GM18520 (cell line): Measurements from ENCODE around the gene GFAP.
"Not testable (repeated sequence)": the region's sequence is repeated elsewhere in the genome, so short reads cannot be mapped to it uniquely, and the experiment has no call there.

Source experiments
- ATAC-seq: cut with Tn5 transposase; IDR thresholded peaks from one replicate; pipeline ENCODE4 v1.9.1; 2021; ENCODE audit not compliant: unreplicated experiment

GFAP gene

DNA sequence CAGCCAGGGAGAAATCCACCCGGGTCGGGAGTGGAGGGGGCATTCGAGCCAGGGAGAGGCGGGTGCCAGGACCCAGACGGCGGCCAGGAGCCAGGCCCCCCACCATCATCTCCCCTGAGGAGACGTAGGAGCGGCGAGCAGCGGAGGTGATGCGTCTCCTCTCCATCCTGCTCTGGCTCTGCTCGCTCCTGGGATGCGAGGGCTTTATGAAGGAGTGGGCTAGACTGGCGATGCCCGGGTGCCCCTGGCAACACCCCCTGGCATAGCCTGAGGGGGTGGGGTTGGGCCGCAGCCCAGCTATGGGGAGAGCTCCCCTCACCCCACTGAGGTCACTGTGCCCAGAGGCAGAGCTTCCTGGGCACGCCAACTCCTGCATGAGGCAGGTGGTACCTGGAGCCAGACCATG, at the start of gene GFAP:
GFAP (minus strand) TSS at position 180 of the 406 bp plus-strand sequence; CDS start at position 166, 14 bp downstream.
- no peak for ATAC-seq

DNA sequence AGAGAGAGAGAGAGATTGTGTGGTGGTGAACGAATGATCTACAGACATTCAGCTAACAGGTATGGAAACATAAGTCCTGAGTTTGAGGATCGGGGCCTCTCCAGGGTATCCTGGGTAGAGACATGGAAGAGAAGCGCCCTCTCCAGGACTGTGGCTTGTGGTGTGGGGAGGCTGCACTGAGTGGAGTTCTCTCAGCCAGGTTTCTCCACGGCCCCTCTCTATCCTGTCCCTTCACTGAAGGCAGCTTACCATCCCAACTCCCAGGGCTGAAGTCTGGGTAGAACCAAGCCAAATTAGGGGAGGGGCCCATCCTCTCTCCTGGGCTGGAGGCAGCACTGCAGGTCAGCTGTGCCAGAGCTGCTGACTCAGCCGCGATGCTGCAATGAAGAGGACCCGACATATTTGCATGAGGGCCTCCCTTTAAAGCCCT, 46.6 kb upstream of the GFAP start:
- ATAC-seq = no peak

DNA sequence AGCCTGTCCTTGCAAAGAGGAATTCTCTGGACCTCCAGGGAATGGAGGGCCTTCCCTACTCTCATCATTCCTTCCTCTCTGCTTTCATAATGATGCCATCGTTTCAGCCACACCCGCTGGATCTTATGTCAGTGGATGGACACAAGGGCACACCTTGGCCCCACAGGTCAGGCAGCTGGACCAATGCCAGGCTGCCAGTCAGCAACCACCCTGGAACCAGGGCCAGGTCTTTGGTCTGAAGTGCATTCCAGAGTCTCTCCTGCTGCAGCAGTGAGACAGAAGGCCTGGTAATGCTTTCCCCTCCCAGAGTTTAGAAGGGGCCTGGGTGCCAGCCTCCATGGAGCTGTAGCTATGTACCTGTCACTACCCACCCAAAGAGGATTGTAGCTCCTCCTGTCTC, 45.4 kb upstream of the GFAP start:
- no peak for ATAC-seq

DNA sequence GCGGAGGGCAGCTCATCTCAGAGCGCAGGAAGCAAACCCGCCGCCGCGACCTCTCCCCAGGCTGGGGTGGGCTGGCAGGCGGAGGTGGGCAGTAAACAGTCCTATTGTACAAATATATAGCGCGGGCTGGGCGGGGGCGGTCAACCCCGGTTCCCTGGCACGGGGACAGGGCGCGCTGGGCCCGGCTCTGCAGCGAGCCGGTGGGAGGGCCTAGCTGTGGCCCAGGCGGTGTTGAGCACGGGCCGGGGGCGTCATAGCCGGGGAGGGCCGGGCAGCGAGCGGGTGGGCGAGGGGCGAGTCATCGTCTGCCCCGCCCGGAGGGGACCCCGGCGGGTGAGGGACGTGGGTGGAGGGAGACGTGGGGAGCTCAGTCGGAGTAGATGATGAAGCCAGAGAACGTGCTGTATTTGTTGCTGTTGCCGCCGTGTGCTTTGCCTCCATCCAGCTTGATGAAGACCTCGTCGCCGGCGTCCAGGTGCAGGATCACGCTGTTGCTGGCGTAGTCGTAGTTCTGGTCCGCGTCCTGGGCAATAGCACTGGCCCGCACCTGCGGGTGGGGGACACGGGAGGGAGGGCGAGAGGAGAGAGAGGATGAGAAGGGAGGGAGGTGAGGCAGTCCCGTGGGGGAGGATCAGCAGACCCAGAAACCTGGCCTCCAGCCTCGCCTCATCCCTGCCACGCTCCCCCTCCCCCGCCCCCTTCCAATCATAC, 44.7 kb upstream of the GFAP start:
- no peak for ATAC-seq

DNA sequence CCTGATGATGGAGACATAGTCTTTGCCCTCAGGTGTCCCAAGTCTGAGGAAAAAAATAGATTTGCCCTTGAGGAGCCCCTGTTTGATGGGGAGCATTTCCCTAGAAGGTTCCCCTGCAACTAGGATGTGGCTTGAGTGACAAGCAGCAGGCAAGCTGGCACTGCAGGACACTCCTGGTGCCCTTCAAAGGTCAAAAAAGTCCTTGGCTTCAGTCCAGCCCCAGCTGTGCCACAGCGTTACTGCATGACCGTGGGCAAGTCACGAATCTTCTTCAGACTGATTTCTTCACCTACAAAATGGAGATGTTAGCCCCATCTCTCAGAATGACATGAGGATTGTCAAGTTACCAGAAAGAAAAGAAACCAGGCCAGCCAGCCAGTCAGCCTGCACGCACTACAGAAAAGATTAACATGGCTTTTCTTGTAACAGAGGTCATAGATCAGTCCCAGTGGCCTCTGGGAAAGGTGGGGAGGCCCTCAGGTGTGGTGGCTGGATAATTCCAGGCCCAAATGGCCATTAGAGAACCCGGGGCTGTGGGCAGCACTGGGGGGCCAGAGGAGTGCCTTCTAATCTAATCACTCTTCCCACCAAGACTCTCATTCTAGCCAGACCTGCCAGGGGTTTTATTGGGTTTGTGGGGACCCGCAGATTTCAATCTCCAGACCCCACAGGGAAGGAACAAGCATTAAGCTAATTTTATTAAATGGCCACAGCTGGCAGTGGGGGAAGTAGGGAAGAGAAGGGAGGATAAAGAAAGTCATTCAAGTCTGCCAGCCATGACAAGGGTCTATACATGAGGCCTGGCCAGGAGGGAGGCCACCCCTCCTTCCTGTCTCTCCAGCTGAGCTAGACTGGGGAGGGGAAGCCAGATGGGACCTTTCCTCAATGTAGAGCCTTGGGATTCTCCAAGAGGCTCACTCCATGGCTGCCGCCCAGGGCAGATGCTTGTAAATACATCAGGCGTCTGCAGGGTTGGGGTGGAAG, 42.0 kb upstream of the GFAP start:
- no peak for ATAC-seq

DNA sequence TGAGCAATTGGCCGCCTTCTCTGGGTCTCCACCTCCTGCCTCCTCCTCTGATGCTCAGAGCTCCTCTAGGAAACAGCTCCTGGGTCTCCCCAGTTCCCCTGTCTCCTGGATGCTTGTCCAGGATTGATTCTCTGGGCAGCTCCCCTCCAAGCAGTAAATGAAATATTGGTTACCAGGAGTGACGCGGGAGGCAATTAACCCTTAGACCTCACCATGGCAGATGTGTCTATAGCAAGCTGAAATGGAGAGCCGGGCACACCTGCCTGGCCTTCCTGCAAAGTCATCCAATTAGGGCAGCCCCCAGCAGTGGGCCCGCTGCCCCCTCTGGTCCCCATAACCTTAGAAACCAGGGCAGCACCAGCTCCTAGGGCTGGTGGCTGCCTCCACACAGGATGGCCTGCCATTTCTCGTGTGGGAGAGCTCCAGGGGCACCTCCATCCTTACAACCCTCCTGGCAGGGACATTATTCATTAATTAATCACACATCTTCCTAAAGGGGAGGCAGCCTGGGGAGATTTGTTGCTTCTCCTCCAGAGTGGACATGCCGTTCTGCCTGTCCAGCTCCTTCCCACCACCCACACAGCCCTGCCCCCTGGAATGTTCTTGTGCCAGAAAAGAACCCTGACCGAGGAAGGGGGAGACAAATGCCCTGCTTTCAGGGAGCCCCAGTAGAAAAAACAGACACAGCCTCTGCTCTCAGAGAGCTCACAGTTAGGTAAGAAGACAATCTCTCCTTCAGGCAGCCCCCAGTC, 40.5 kb upstream of the GFAP start:
- no peak for ATAC-seq

DNA sequence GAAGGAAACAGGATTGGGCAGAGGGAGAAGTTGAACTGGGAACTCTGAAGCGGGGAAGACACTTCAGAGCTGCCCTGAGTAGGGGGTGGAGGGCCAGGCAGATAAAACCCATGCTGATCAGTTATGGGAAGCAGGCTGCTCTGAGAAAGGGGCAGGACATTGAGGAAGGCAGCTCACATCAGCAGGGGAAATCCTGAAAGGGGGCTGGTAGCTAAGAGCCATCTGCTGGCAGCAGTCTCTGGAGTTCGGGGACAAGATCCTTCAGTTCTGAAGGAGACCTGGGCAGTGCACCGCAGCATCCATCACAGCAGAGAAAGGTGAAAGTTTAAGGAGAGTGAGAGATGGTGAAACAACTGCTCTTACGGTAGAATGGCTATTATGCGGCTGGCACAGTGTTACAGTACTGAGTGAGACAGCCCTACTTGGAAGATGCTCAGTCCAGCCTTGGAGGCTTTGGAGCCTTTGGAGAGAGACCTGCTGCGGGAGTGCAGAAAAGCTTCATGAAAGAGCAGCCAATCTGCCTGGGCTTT, 37.7 kb upstream of the GFAP start:
- no peak for ATAC-seq

DNA sequence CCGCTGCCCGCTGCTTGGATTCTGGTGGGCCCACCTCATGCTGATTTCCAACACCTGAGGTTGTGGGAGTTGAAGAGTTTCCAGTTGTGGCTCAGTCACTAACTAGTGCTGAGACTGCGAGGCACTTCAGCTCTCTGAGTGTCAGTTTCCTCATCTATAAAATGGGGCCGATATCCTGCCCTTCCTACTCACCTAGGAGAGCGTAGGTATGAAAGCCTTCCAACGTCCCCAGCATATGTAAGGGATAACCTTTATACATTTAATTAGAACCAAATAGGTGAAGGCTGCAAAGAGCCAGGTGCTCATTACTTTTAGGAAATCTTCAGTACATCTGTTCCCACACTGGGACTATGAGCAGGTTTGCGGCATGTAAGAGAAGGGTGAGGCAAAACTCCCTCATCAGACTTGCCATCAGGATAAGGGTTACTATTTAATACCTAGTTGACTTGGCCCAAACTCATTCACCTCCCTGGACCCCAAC, 33.1 kb upstream of the GFAP start:
- ATAC-seq = no peak

DNA sequence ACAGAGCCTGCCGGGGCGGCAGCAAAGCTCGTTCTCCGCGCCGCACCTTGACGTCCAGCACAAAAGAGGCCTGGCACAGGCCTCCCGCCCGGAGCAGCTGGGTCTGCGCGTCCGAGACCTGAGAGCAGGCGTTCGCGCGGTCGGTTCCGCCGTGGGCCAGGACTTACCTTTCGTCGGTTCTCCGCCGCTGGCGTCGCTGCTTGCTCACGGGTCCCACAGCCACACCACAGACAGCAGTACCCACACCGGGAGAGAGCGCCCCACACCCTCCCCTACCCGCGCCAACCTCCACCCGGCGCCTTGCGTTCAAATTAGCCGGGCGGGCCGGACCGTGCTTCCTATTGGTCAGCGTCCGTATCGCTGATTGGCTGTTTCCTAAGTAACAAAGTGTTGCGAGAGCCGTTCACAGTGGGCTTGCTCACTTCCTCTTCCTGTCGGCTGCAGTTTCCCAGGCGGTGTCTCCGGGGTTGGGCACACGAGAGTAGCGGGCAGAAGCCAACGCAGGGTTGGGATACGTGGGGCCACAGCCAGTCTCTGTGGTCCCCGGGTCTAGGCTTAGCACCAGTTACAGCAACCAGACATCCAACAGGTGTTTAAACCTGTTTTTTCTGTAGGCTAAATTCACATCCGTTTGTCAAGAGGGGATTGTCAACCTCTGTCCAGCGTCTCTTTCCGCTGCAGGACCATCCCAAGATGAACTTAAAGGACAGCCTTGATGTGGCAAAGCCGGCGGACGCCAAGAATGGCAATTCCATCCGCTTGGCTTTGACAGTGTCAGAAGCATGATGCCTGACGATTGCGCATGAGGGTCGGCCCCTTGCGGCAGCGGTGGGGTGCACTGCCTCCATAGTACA, 32.4 kb upstream of the GFAP start, which contains the start of gene KIF18B:
KIF18B (minus strand) TSS at position 313 of the 854 bp plus-strand sequence. CDS start 11,429 bp downstream, outside the sequence.
- peak; percentile 82 for ATAC-seq

DNA sequence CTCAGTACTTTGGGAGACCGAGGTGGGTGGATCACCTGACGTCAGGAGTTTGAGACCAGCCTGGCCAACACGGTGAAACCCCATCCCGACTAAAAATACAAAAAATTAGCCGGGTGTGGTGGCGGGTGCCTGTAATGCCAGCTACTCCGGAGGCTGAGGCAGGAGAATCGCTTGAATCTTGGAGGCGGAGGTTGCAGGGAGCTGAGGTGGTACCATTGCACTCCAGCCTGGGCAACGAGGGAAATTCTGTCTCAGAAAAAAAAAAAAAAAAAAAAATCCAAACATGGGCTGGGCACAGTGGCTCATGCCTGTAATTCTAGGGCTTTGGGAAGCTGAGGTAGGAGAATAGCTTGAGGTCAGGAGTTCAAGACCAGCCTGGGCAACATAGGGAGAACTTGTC, 30.4 kb upstream of the GFAP start:
- not testable (repeated sequence) for ATAC-seq

DNA sequence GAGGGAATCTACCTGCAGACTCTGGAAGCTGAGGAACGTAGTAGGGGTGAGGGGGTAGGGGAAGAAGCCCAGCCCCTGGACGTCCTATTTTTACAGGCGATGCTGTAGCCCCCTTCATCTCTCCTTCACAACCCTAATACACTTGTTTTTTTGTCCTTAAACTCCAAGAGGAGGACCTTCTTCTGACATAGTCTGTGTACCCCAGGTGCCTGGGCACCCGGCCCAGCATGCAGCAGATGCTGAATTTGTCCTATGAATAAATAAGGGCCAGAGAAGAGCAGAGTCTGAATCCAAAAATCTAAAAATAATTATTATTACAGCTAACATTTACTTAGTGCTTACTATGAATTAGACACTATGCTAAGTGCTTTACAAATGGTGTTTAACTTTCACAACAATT, 27.2 kb upstream of the GFAP start:
- ATAC-seq = no peak

DNA sequence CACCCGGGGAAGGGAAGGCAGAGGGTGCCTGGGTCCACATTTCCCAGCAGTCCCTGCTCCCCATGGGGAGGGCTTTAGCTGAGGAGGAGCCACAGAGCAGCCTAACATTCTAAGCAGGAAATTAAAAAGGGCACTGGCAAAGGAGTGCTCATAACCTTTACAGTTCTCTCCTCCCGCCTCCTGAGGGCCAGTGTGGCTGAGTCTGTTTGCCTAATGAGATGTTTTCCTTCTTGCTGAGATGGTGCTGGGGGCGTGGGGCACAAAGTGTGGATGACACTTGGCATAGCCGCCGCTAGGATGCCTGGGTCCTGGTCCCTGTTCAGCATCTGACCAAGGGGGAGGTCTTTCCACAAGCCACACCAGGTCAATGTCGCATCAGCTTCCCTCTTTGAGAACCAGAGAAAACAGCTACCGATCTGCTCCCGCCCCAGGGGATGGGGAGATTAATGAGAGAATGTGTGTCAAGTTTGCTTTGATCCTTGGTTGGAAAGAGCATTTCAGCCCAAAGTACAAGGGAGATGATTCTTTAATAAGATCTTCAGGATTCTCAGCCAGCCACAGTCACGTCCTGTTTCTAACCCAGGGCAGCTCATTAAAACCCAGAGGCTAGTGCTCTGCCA, 26.5 kb upstream of the GFAP start:
- ATAC-seq = no peak

DNA sequence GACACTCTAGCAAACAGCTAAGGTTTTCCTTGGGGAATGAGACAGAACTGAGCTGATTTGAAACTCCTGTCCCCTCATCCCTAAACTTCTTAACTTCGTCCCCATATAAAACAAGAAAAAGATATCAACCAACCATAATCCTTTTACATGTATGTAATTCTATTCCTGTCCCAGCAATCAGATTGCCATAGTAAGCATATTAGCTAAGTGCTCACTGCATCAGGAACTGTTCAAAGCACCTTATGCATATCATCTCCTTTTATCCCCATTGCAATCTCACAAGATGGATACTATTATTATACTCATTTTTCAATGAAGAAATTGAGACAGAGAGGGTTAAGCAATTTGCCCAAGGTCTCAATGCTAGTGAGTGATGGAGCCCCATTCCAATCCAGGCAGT, 25.5 kb upstream of the GFAP start:
- ATAC-seq = no peak

DNA sequence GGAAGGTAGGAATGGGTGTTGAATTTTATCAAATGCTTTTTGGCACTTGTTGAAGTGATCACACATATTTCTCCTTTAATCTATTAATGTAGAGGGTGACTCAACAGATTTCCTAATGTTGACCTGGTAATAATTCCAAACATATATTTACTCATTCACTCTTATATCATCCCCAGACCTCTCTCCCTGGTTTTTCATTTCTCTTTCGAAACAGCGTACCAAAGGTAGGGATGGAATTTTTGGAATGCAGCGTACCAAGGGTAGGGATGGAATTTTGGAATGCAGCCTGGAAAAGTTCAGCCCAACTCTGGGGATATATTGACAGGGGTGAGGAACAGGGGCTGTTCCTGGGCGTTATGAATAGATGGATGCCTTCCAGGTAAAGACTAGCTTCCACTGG, 25.0 kb upstream of the GFAP start:
- no peak for ATAC-seq

DNA sequence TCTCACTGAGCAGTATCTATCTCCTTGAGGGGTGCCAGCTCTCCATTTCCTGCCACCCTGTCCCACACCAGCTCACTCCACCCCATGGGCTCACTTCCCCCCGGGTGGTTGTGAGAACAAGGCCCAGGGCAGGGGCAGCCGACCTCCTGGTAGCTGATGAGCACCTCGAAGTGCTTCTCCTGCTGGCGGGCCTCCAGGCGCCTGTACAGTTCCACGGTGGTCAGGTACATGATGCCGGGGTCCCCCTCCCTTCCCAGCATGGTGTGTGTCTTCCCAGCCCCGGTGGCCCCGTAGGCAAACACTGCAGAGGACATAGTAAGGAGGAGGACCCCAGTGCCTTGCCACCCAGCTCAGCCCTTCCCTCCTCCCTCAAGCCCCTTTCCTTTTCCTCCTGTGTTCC, 19.8 kb upstream of the GFAP start:
- no peak for ATAC-seq

DNA sequence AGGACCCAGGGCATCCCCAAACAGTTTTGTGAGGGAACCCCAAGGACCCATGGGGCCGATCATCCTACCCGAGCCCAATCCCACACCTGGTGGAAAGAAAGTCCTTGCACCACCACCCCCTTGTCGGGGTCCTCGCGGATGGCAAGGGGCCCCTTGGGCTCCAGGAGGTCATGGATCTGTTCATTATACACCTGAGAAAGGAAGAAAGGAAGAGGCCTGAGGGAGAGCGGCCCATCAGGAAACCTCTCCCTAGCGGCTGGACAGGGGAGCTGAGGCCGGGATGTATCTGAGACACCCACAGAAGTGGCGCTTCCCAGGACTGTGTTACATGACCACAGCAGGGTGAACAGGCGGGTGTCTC, 19.4 kb upstream of the GFAP start:
- ATAC-seq = no peak

DNA sequence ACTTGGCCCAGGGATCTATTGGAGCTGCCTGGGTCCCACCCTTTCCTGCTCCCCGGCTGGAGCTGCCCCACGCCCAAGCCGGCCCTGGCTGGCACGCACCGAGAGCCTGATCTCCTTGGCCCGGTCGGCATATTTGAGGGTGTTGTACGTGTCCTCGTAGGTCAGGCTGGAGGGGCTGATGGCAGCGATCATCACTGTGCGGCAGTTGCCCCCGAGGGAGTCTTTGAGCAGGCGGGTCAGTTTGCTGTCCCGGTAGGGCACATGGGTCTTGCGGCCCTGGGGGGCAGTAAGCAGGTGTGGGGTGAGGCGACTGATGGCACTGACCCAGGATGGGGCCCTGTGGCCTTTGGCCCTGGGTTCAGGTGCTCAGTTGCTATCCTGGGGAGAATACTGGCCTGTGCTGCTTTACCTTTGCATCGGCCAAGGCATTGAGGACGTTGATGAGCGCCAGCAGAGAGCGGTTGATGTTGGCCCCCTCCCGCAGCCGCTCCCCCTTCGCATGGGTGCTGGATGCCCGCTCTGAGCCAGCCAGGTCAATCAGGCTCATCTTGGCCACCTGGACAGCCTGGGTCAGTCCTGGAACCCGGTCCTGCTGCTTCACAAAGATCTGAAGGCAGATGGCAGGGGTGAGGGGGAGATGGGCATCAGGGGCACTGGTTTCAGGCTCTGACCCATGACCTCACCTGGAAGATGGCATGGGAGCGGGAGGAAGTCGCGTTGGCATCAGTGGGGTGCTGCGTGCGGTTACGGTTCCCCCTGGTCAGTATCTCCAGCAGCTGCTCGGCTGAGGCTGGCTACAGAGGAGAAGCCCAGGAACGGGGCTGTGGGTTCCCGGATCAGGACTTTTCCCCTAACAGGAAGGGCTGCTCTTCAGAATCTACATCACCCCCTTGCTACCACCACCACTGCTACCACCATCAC, 18.8 kb upstream of the GFAP start:
- ATAC-seq = no peak

DNA sequence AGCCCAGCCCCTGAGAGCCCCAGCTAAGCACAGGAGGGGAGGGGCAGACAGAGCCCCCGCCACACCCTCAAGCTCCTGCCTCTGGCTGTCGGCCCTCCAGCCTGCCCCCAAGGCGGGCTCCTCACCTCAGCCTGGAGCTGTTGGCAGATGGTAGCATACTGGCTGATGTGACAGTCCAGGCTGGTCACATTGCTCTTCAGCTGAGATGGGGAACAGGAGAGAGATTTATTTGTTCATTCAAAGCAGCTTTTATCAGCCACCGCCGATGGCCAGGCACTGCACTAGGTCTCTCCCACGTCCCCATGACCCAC, 17.4 kb upstream of the GFAP start:
- no peak for ATAC-seq
